HG02970 (cell line): ENCODE results near the gene PRR22.
"Not testable (repeated sequence)": the region's sequence is repeated elsewhere in the genome, so short reads cannot be mapped to it uniquely, and the experiment has no call there.

Experiments used
- ATAC-seq: cut with Tn5 transposase; IDR thresholded peaks from one replicate; pipeline ENCODE4 v1.9.1; 2021; ENCODE audit warnings: mild to moderate bottlenecking, moderate library complexity, moderate number of reproducible peaks; ENCODE audit not compliant: unreplicated experiment, low FRiP score

Gene PRR22

DNA sequence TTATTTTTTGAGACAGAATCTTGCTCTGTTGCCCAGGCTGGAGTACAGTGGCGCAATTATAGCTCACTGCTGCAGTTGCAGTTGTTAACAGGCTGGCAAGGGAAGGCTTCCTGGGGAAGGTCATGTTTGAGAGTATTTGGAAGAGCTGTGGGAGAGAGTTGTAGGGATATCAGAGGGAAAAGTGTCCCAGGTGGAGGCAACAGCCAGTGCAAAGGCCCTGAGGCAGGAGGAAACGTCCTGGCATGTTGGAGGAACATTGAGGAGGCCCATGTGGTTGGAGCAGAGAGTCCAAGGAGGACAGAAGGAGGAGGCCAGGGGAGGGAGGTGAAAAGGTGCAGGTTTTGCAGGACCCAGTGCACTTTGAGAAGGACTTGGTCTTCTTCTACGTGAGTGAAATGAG, 8.6 kb upstream of the PRR22 start:
- ATAC-seq = no peak

DNA sequence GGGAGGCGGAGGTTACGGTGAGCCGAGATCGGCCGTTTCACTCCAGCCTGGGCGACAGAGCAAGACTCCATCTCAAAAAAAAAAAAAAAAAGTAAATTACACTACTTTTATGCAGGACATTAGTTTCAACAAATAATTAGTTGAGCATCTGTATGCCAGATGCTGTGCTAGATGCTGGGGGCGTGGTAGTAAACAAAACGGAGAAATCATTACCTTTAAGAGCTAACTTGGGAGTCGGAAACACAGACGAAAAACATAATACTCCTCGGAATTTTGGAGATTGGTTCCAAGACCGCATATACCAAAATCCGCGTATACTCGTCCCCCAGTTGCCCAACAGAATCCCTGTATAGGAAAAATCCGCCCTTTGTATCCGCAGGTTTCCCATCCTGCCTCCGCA, 7.7 kb upstream of the PRR22 start:
- ATAC-seq = no peak

GRCh38 chr19:5790559-5791520, 6.3 kb upstream of the PRR22 start, which contains the start of gene DUS3L:
DUS3L (minus strand) TSS chr19:5791163; CDS start chr19:5791141, 22 bp downstream.
- ATAC-seq = peak; percentile 92

- no peak for ATAC-seq
Measured at GRCh38 chr19:5789886-5790558, 5.5 kb upstream of the PRR22 start.

DNA sequence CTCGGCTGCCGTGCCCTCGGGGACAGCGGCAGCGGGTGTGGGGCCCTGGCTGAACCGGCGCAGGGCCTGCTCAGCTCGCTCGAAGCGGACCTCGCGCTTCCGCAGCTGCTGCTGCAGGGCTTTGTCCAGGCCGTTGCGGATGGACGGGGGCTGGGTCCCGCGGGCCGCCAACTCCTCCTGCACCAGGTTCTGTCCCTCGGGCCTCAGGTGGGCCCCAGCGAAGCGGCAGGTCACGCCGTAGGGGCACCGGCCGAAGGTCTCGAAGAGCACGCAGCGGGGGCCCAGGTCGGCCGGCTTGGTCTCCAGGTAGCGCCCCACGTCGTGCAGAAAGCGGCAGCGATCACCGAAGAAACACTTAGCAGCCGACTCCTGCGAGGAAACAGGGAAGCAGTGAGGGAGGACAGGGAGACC, 4.8 kb upstream of the PRR22 start:
- ATAC-seq = no peak

DNA sequence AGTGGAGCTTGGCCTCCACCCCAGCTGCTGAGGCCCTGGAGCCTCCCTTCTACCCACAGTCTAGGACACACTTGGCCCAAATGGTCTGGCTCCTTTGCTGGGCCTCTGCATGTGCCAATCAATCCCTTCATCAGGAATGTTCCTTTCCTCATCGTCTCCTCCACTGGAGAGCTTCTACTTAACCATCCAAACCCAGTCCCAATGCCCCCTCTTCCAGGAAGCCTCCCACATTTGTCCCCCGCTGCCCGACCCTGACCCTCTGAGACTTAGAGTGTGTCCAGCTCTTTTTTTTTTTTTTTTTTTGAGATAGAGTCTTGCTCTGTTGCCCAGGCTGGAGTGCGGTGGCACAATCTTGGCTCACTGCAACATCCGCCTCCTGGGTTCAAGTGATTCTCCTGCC, 3.9 kb upstream of the PRR22 start:
- ATAC-seq = no peak

DNA sequence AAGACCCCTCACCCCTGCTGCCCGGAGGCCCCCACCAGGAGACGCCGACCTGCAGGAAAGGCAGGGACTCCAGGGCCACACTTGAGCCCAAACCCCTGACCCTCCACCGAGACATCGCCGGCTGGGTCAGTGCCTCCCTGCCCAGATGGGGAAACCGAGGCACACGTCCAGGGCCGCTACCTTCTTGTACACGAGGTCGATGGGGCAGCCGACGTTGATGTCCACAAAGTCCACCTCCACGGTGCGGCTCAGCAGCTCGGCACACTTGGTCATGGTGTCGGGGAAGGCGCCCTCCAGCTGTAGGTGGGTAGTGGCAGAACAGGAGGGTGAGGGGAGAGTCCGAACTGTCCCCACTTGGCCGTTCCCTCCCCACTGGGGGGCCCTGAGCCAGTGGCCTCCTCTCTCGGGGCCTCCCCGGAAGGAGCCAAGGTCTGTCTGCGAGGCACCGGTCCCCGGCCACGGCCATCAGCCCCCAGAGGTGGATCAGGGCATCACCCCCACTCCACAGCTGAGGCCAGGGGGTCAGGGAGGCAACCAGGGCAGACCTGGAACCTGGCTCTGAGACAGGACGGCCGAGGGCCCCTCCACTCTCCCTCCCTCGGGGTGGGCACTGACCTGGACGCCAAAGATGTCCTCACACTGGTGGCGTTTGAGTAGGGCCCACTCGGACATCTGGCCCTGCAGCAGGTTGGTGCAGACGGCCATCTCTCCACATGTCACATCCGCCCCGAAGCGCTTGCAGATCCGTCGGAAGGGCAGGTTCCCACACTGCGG, 3.0 kb upstream of the PRR22 start:
- ATAC-seq = no peak

DNA sequence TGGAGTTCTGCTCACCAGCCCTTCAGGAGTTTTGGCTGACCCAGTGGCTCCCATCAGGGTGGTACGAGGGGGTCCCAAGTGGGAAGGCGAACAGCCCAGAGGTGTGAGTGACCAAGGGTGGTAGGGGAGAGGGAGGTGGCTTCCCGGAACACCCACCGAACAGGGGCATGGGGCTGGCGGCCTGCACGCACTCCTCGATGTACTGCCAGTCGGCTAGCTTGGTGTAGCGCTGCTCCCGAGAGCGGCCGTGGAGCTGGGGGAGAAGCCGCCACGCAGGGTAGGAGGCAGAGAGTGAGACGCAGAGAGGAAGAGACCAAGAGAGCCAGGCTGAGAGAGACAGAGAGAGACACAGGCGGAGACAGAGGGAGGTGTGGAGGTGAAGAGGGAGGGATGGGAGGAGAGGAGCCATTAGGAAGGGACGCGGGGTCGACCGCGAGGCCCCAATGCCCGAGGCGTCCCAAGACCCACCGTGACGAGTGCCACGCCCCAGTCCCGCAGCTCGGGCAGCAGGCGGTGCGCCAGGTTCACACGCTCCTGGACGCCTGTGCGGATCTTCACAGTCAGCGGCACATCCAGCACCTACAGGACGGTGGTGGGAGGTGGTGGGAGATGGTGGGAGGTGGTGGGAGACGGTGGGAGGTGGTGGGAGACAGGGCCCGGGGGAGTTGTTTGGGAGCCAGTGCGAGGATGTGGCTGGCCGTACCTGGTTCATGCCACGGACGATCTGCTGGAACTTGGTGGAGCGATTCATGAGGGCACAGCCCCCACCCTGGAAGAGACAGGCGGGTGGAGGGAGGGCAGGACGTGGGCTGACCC, 2.3 kb upstream of the PRR22 start:
- no peak for ATAC-seq

DNA sequence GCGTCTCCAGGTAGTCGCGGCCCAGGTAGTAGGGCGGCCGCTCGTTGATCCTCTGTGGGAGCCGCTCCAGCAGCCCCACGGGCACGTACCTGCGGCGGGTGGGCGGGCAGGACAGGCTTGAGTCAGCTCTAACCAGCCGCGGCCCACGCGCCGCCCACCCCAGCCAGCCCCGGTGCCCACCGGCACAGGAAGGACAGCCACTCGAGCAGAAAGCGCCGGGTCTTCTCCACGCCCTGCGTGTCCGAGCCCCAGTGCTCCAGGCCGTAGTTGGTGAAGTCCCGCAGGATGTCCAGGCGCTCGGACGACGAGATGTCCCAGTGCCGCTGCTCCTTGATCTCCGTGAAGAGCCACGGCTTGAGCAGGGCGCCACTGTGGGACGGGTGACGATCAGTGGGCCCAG, 877 bp upstream of the PRR22 start:
- ATAC-seq = no peak

DNA sequence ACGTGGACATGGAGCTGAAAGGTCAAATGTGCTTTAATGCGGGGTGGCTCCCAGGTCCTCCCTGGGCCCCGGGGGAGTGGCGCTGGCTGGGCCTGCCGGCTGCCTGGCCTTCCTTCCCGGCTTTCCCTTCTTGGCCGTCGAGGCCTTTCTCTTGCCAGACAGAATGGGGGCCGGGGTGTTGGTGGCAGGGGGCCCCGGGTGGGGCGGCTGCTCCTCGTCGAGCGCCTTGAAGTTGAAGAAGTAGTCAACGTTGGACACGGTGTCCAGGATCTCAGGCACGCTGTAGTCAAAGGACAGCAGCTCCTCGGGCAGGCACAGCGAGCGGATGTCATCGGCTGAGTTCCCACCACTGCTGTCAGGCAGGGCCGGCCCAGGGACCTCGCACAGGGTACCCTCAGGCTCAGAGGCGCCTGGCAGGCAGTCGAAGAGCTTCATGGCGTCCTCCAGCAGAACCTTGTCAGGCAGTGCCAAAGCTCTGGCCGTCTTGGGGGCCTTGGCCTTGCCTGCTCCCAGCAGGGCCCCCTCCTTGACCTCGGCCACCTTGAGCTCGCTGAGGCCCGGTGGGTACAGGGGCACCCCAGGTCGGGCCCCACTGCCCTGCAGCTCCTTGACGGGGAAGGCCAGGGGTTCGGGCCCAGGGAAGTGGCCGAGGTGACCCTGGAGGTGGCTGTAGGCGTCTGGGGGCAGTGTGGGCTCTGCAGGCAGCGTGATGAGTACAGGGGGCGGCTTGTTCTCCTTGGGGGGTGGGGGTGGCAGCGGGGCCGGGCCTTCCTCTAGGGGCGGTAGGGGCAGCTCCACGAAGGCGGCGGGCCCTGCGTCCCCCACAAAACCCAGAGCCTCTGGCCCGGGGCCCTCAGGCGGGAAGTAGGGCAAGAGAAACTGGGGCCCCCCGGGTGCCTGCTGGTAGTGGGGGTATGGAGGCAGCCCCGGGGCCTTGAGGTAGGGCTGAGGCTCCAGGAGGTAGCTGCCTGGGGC, 1.3 kb downstream of the PRR22 start:
- no peak for ATAC-seq

- ATAC-seq = no peak
Measured at GRCh38 chr19:5782322-5782721, 2.2 kb downstream of the PRR22 start.

- not testable (repeated sequence) for ATAC-seq
Measured at GRCh38 chr19:5780916-5781315, 3.6 kb downstream of the PRR22 start.

GRCh38 chr19:5778402-5778801, 6.1 kb downstream of the PRR22 start:
- ATAC-seq = no peak

DNA sequence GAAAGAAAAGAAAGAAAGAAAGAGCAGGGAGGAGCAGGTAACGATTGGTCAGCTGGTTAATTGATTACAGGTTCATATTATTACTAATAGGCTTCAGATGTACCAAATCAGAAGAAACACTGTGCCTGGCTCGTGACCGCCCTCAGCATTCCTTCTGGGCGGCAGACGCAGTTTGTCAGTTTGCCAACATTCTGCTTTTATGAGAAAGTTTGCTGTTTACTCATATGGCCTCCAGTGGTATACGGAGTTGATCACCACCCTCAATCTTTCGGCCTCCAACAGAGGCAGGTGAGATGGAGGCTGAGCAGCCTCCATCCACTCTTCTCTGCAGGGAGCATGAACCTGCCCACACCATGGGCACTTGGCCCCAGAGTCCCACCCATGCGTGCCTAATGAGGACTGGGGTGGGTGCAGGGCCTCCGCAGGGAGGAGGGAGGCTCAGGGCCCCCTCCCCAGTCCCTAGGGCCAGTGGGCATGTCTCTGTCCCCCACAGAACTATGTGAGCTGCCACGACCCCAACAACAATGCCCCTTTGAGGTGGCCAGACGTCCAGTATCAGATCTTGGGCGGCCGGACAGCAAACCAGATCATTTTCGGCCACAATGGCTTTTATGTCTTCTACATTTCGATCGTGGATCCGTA, 8.8 kb downstream of the PRR22 start:
- no peak for ATAC-seq

DNA sequence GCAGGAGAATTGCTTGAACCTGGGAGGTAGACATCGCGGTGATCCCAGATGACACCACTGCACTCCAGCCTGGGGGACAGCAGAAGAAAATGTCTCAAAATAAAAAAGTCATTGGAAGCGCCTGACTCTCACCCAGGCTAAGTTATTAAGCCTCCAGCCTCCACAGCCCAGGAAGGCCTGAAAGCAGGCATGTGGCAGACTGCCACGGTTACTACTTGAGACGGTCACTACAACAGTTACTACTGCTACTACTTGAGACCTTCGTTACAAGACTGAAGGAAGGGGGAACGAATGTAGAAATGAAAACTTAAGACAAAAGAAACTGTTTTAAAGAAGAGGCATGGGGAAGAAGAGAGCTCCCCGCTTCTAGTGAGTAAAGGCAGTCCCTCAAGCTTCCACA, 9.6 kb downstream of the PRR22 start:
- ATAC-seq = no peak

DNA sequence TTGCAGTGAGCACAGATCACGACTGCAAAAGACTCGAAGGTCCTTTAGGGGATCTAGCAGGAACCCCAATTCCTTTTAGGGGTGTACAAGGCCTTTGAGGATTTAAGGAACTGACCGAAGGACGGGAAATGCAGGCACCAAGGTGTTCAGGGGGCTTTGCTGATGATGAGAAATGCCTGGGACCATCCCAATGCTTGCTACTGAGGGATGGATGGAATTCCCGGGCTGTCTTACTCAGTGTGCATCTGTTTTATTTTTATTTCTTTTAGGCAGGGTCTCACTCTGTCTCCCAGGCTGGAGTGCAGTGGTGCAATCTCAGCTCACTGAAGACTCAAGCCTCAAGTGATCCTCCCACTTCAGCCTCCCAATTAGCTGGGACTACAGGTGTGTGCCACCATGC, 11.3 kb downstream of the PRR22 start:
- no peak for ATAC-seq

DNA sequence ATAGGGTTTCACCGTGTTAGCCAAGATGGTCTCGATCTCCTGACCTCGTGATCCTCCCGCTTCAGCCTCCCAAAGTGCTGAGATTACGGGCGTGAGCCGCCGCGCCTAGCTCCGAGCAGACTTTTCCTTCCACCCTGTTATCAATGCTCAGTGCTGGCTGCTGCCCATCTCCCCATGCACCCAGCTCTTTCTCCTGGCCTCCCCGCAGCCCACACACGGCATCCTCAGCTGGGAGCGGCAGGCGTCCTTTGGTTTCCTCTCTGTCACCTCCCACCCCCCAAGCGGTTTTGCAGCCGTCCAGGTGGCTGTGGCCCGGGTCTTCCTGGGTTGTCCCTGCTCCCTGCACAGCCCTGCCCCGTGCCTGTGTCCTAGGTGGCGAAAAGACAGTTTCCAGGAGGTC, 12.1 kb downstream of the PRR22 start:
- ATAC-seq = no peak

GRCh38 chr19:5767949-5768348, 16.6 kb downstream of the PRR22 start:
- ATAC-seq = no peak
